Fibroblast of lung (primary cell): Measurements from ENCODE around the gene EOGT. TPM values are rescaled to one million over a fixed set of nuclear protein-coding genes. Genes with fewer than 3 reads are reported as not detected.

Experiments
- DNase-seq, 2 donors: peaks; one replicate each; pipeline versions ENCODE4 v3.0.0 to v3.0.0-alpha.2; 2010; ENCODE audit warnings: low read depth in 2 of 2
- H2AFZ ChIP-seq: 2 replicates; pipeline ENCODE4 v1.5.1; 2012; ENCODE audit warnings: low read length, control low read depth, inconsistent platforms
- H3K27ac ChIP-seq: 2 replicates; pipeline ENCODE4 v1.5.1; 2011; ENCODE audit warnings: low read length, control low read depth; ENCODE audit not compliant: insufficient read depth
- H3K27me3 ChIP-seq: 2 replicates; pipeline ENCODE4 v1.5.1; 2011; ENCODE audit warnings: mild to moderate bottlenecking, low read length; ENCODE audit not compliant: control insufficient read depth, insufficient read depth
- H3K36me3 ChIP-seq: 2 replicates; pipeline ENCODE4 v1.5.1; 2011; ENCODE audit warnings: low read length; ENCODE audit not compliant: control insufficient read depth, insufficient read depth
- H3K4me1 ChIP-seq: 2 replicates; pipeline ENCODE4 v1.5.1; 2011; ENCODE audit warnings: low read length; ENCODE audit not compliant: control insufficient read depth, insufficient read depth; ENCODE audit errors: extremely low read depth
- H3K4me2 ChIP-seq: 2 replicates; pipeline ENCODE4 v1.5.1; 2011; ENCODE audit warnings: low read length, control low read depth; ENCODE audit not compliant: insufficient read depth; ENCODE audit errors: extremely low read depth
- H3K4me3 ChIP-seq, 4 experiments: fragments of 200-600 bp in 1 of 4; sonication (generic) in 1 of 4; replicated peaks in 1 of 4; 2 replicates each; pipeline ENCODE4 v1.5.1; 2011 to 2016; ENCODE audit warnings: low read length in 4 of 4, low read depth in 3 of 4, mild to moderate bottlenecking in 3 of 4, control low read depth in 2 of 4, inconsistent platforms in 1 of 4, mixed read lengths in 1 of 4; ENCODE audit not compliant: insufficient read depth in 1 of 4; ENCODE audit errors: control extremely low read depth in 1 of 4
- H3K79me2 ChIP-seq: 2 replicates; pipeline ENCODE4 v1.5.1; 2012; ENCODE audit warnings: mild to moderate bottlenecking, low read length, inconsistent platforms; ENCODE audit not compliant: control insufficient read depth, insufficient read depth
- H3K9ac ChIP-seq: 2 replicates; pipeline ENCODE4 v1.5.1; 2011; ENCODE audit warnings: mild to moderate bottlenecking, low read length, control low read depth; ENCODE audit not compliant: insufficient read depth
- H3K9me3 ChIP-seq: 2 replicates; pipeline ENCODE4 v1.5.1; 2012; ENCODE audit warnings: low read depth, low read length; ENCODE audit not compliant: control insufficient read depth, insufficient read depth
- H4K20me1 ChIP-seq: 2 replicates; pipeline ENCODE4 v1.5.1; 2011; ENCODE audit warnings: low read length; ENCODE audit not compliant: control insufficient read depth, insufficient read depth; ENCODE audit errors: extremely low read depth
- CTCF ChIP-seq, 2 donors: IDR thresholded peaks in 1 of 2; conservative IDR thresholded peaks in 1 of 2; 1 replicate in 1 of 2; 2 replicates in 1 of 2; pipeline ENCODE4 v1.5.1; 2011 to 2012; ENCODE audit warnings: low read length in 2 of 2, control low read depth in 1 of 2, inconsistent platforms in 1 of 2, low read depth in 1 of 2, mild to moderate bottlenecking in 1 of 2
- EZH2 ChIP-seq: IDR thresholded peaks from 2 replicates; pipeline ENCODE4 v1.5.1; 2012; ENCODE audit warnings: low read length, control low read depth, mild to moderate bottlenecking; ENCODE audit errors: missing control alignments
- polyA plus RNA-seq, 2 donors: library from polyadenylated mRNA; depleted of rRNA in 1 of 2; stranded (reverse) in 1 of 2; unstranded in 1 of 2; fragments of >200 nt; gene quantifications; 2 replicates each; pipeline ENCODE4 v1.2.1, GENCODE V29; 2011 to 2012; ENCODE audit warnings: missing spikeins in 1 of 2
- total RNA-seq: library from RNA; depleted of rRNA; stranded (reverse); fragments of >200 nt; gene quantifications from 2 replicates; pipeline ENCODE4 v1.2.1, GENCODE V29; 2014

Gene EOGT
- total and polyA plus RNA-seq, 2 donors (not counting 1 experiment from before 2014, with no cell fraction given), result 30.6 to 50.9 TPM

DNA sequence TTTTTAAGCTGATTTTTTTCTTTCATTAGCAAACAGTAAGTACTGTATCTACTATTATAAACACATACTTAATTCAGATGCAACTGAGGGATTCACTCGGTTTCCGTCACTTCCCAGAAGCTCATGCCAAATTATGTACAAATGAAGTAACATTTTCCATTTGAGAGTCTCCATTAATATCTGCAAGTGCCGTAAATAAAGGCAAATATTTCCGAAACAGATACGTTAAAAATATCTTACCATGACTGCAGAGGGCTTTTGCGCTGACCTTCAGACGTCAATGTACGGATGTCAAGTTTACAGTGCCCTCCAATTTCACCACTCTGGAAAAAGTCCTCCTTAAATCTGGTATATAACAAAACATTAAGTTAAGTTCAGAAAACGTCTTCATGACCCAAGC lies 9.3 kb downstream of the EOGT start:
- Histone ChIP-seq H4K20me1 (no peaks in the 10 kb centered on the region), H3K27ac (no peak overlapping the region)

GRCh38 chr3:68999605-69000004 lies 13.9 kb downstream of the EOGT start:
- TF ChIP-seq EZH2, result no peak
- TF ChIP-seq CTCF (conservative IDR thresholded peaks at IDR 0.05 in 1 of 2, IDR thresholded peaks at IDR 0.05 in 1 of 2; ENCODE audit: low read depth in 1 of 2, low read length in 2 of 2), result no peak
- Histone ChIP-seq H2AFZ (no peak overlapping the region), H3K79me2 (no peaks in the 10 kb centered on the region), H3K4me1 (peaks cover 7% of the 10 kb centered on the region), H3K36me3 (peaks cover 10% of the 10 kb centered on the region), H3K4me2 (no peak overlapping the region), H3K9me3 (no peaks in the 10 kb centered on the region), H4K20me1 (no peaks in the 10 kb centered on the region), H3K27me3 (no peaks in the 10 kb centered on the region), H3K9ac (no peak overlapping the region), H3K27ac (no peak overlapping the region), H3K4me3 (no peak overlapping the region)
- DNase-seq, result no peak

More for the DNA sequence above, 9.3 kb downstream of the EOGT start:
- no peak overlapping the region for H3K4me2 ChIP-seq
- peaks cover 2% of the 10 kb centered on the region for H3K4me1 ChIP-seq
- H3K9me3 ChIP-seq, result no peaks in the 10 kb centered on the region
- TF ChIP-seq EZH2 (no peak), CTCF (conservative IDR thresholded peaks at IDR 0.05 in 1 of 2, IDR thresholded peaks at IDR 0.05 in 1 of 2; ENCODE audit: low read depth in 1 of 2, low read length in 2 of 2) (no peak)
- H3K4me3 ChIP-seq, result no peak overlapping the region
- no peak overlapping the region for H2AFZ ChIP-seq
- H3K36me3 ChIP-seq, result peaks cover 3% of the 10 kb centered on the region
- H3K79me2 ChIP-seq, result no peaks in the 10 kb centered on the region
- H3K9ac ChIP-seq, result no peak overlapping the region
- no peak for DNase-seq
- H3K27me3 ChIP-seq, result no peaks in the 10 kb centered on the region

- Histone ChIP-seq H3K9me3 (no peaks in the 10 kb centered on the region), H3K4me2 (no peak overlapping the region), H3K27ac (no peak overlapping the region), H4K20me1 (no peaks in the 10 kb centered on the region), H2AFZ (no peak overlapping the region), H3K9ac (no peak overlapping the region), H3K4me1 (peaks cover 7% of the 10 kb centered on the region), H3K4me3 (no peak overlapping the region), H3K27me3 (no peaks in the 10 kb centered on the region), H3K79me2 (no peaks in the 10 kb centered on the region), H3K36me3 (peaks cover 10% of the 10 kb centered on the region)
- no peak for DNase-seq
- TF ChIP-seq CTCF (conservative IDR thresholded peaks at IDR 0.05 in 1 of 2, IDR thresholded peaks at IDR 0.05 in 1 of 2; ENCODE audit: low read depth in 1 of 2, low read length in 2 of 2), result no peak
- no peak for TF ChIP-seq EZH2
Observed at GRCh38 chr3:68999158-68999557, 14.3 kb downstream of the EOGT start.
